Transverse colon (tissue), 3 donors: ENCODE measurements around the gene MMP2.

Experiments
- EP300 ChIP-seq: sonication (generic); formaldehyde crosslinking; IDR thresholded peaks from one replicate; pipeline ENCODE4 v1.6.1; 2017; ENCODE audit warnings: antibody characterized with exemption, low read depth
- POLR2A ChIP-seq: fragments of 450-650 bp; IDR thresholded peaks from one replicate; pipeline ENCODE4 v1.6.1; 2016; ENCODE audit warnings: antibody characterized with exemption, mild to moderate bottlenecking, moderate library complexity
- TF ChIP-seq, protein P1 (sequence below), 5 experiments: fragments of 200-600 bp in 3 of 5; fragments of 450-650 bp in 2 of 5; sonication (generic) in 3 of 5; IDR thresholded peaks; 1 replicate in 2 of 5; 2 replicates in 3 of 5; pipeline ENCODE4 v1.5.1; 2016 to 2017; ENCODE audit warnings: antibody characterized with exemption in 5 of 5, inconsistent platforms in 3 of 5, mild to moderate bottlenecking in 2 of 5, moderate library complexity in 1 of 5

DNA sequence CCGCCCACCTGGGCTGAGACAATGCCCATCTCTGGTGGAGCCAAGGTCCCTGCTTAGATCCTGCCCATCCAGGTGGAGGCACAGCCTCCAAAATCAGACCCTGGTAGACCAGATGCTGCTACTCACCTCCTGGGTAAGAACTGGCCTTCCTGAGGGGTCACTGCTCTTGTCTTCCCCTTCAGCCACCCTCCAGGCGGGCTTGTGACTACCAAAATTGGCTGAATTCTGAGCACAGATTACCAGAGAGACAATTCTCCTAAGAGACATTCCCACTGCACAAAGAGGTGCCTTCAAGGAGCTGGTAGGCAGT lies 10.9 kb downstream of the MMP2 start:
- TF ChIP-seq POLR2A: no peak
- TF ChIP-seq, protein P1, sequence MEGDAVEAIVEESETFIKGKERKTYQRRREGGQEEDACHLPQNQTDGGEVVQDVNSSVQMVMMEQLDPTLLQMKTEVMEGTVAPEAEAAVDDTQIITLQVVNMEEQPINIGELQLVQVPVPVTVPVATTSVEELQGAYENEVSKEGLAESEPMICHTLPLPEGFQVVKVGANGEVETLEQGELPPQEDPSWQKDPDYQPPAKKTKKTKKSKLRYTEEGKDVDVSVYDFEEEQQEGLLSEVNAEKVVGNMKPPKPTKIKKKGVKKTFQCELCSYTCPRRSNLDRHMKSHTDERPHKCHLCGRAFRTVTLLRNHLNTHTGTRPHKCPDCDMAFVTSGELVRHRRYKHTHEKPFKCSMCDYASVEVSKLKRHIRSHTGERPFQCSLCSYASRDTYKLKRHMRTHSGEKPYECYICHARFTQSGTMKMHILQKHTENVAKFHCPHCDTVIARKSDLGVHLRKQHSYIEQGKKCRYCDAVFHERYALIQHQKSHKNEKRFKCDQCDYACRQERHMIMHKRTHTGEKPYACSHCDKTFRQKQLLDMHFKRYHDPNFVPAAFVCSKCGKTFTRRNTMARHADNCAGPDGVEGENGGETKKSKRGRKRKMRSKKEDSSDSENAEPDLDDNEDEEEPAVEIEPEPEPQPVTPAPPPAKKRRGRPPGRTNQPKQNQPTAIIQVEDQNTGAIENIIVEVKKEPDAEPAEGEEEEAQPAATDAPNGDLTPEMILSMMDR (IDR thresholded peaks at IDR 0.05): no peak
- TF ChIP-seq EP300: no peak
